NCI-H524 treated with DMSO at 0.1 percent for 48 hours (cell line): ENCODE results near the gene SNAPC3.
A peak's percentile ranks its signal among the peaks of the same experiment; 100 is the strongest.
"Not testable (repeated sequence)": the region's sequence is repeated elsewhere in the genome, so short reads cannot be mapped to it uniquely, and the experiment has no call there.

Experiments used
- DNase-seq: peaks from one replicate; lab custom pipeline; 2025; lab: John Stamatoyannopoulos, UW

Gene SNAPC3

GRCh38 chr9:15423231-15423985 lies 732 bp downstream of the SNAPC3 start:
- no peak for DNase-seq

GRCh38 chr9:15426019-15426418 lies 3.3 kb downstream of the SNAPC3 start:
- DNase-seq = no peak

GRCh38 chr9:15427702-15428101 lies 5.0 kb downstream of the SNAPC3 start:
- not testable (repeated sequence) for DNase-seq

- no peak for DNase-seq
Observed at GRCh38 chr9:15430920-15431844, 8.5 kb downstream of the SNAPC3 start.

- no peak for DNase-seq
Observed at GRCh38 chr9:15433191-15433590, 10.5 kb downstream of the SNAPC3 start.

GRCh38 chr9:15433661-15434060 lies 11.0 kb downstream of the SNAPC3 start:
- DNase-seq = no peak

GRCh38 chr9:15438891-15439290 lies 16.2 kb downstream of the SNAPC3 start:
- no peak for DNase-seq

- DNase-seq = not testable (repeated sequence)
Observed at GRCh38 chr9:15441841-15442240, 19.2 kb downstream of the SNAPC3 start.

GRCh38 chr9:15442264-15442663 lies 19.6 kb downstream of the SNAPC3 start:
- not testable (repeated sequence) for DNase-seq

GRCh38 chr9:15444141-15444540 lies 21.5 kb downstream of the SNAPC3 start:
- DNase-seq = no peak

- no peak for DNase-seq
Observed at GRCh38 chr9:15453956-15454355, 31.3 kb downstream of the SNAPC3 start.

GRCh38 chr9:15461056-15461455 lies 38.4 kb downstream of the SNAPC3 start:
- DNase-seq = no peak

- no peak for DNase-seq
Observed at GRCh38 chr9:15461601-15462000, 38.9 kb downstream of the SNAPC3 start.

- no peak for DNase-seq
Observed at GRCh38 chr9:15468145-15468544, 45.5 kb downstream of the SNAPC3 start.

GRCh38 chr9:15469406-15469805 lies 46.7 kb downstream of the SNAPC3 start:
- DNase-seq = peak; percentile 5

GRCh38 chr9:15469862-15470261 lies 47.2 kb downstream of the SNAPC3 start:
- DNase-seq = no peak

GRCh38 chr9:15475923-15476536 lies 53.4 kb downstream of the SNAPC3 start:
- no peak for DNase-seq

GRCh38 chr9:15480028-15480427 lies 57.4 kb downstream of the SNAPC3 start:
- DNase-seq = no peak

GRCh38 chr9:15482146-15482545 lies 59.5 kb downstream of the SNAPC3 start:
- DNase-seq = no peak

GRCh38 chr9:15484802-15485201 lies 62.1 kb downstream of the SNAPC3 start:
- no peak for DNase-seq

GRCh38 chr9:15485836-15486666 lies 63.4 kb downstream of the SNAPC3 start:
- no peak for DNase-seq

- no peak for DNase-seq
Observed at GRCh38 chr9:15491950-15492349, 69.3 kb downstream of the SNAPC3 start.
